ENCODE measurements around the gene FGF21.

The FGF21 gene

DNA sequence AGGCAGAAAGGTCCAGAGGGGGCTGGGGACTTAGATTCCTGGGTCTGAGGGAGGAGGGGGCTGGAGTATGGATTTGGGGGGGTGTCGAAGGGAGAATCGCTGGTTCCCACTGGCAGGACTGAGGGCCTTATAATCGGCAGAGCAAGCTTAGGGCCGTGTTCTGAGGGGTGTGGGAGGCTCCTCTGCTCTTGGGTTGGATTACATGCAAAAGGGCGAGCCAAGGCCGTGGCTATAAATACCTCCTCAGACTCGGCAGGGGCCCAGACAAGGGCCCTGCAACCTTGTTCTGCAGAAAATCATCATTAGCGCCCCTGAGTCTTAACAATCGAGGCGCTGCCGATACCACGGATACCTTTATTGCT is 35.1 kb upstream of the FGF21 start:
- DNase-seq (ENCODE audit: low read depth): no peak
- peak overlapping the region; percentile 74 for H3K4me3 ChIP-seq (ENCODE audit: low read length)
- TF ChIP-seq, protein P1, sequence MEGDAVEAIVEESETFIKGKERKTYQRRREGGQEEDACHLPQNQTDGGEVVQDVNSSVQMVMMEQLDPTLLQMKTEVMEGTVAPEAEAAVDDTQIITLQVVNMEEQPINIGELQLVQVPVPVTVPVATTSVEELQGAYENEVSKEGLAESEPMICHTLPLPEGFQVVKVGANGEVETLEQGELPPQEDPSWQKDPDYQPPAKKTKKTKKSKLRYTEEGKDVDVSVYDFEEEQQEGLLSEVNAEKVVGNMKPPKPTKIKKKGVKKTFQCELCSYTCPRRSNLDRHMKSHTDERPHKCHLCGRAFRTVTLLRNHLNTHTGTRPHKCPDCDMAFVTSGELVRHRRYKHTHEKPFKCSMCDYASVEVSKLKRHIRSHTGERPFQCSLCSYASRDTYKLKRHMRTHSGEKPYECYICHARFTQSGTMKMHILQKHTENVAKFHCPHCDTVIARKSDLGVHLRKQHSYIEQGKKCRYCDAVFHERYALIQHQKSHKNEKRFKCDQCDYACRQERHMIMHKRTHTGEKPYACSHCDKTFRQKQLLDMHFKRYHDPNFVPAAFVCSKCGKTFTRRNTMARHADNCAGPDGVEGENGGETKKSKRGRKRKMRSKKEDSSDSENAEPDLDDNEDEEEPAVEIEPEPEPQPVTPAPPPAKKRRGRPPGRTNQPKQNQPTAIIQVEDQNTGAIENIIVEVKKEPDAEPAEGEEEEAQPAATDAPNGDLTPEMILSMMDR (IDR thresholded peaks at IDR 0.05; ENCODE audit: insufficient read depth, low read depth, low read length, missing control alignments): no peak

GRCh38 chr19:48720613-48721296 is 34.6 kb upstream of the FGF21 start:
- TF ChIP-seq, protein P1 (IDR thresholded peaks at IDR 0.05; ENCODE audit: insufficient read depth, low read depth, low read length, missing control alignments): no peak
- DNase-seq (ENCODE audit: low read depth): peak; percentile 100
- peak overlapping the region; percentile 74 for H3K4me3 ChIP-seq (ENCODE audit: low read length)

DNA sequence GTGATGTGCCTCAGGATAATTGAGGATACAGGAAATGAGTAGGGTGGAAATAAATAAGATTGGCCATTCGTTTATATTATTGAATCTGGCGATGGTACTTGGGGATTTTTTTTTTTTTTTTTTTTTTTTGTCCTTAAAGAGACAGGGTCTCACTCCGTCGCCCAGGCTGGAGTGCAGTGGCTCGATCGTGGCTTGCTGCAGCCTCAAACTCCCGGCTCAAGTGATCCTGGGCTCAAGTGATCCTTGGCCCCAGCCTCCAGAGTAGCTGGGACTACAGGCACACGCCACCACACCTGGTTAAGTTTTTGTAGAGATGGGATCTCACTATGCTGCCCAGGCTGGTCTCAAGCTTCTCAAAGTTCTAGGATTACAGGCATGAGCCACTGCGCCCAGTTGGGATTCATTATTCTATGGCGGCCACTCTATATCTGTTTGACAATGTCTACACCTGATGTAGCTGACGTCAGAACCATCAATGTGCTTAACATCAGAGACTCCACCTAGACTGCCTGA is 33.1 kb upstream of the FGF21 start:
- DNase-seq (ENCODE audit: low read depth): no peak
- no peak overlapping the region for H3K4me3 ChIP-seq (ENCODE audit: low read length)
- TF ChIP-seq, protein P1 (IDR thresholded peaks at IDR 0.05; ENCODE audit: insufficient read depth, low read depth, low read length, missing control alignments): no peak

DNA sequence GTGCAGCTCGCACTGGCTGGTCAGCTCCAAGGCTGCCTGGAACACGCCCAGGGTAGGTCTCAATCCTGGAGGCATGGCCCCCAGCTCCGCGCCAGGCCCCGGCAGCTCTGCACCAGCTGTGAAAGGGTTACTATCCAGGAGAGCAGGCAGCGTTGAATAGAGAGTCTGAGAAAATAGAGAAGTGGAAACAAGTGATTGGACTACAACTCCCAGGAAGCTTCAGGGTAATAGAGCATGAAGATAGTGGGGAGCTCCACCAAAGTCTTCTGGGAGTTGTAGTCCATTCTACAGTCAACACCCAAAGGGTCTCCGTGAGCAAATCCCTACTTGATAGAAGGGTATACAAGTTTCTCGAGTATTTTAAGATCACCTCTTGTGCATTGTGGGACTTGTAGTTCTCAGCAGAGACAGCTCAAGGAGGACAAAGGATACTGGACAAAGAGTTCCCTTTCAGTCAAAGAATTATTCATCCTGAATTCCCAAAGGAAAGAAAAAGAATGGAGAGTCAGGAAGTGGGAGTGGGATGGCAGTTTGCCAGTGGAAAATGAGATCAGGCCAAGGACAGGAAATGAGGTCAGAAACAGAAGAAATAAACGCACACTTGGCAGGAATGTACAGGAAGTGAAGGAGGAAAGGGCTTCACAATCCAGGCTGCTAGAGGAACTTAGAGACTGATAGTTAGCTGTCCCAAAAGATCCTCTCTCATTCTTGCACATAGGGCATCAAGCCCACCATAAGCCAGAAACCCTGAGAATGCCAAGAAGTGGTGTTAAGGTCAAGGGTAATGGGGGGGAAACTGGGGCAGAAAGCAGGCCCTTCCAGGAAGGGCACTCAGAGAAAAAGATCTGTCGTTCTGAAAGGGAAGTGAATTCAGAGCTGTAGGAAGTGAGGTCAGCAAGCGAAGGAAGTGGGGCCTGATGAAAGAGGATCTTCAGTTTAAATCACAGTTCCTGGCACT is 30.2 kb upstream of the FGF21 start:
- TF ChIP-seq, protein P1 (IDR thresholded peaks at IDR 0.05; ENCODE audit: insufficient read depth, low read depth, low read length, missing control alignments): no peak
- H3K4me3 ChIP-seq (ENCODE audit: low read length): no peak overlapping the region
- peak; percentile 86 for DNase-seq (ENCODE audit: low read depth)

GRCh38 chr19:48726556-48726955 is 28.8 kb upstream of the FGF21 start:
- TF ChIP-seq, protein P1 (IDR thresholded peaks at IDR 0.05; ENCODE audit: insufficient read depth, low read depth, low read length, missing control alignments): no peak
- H3K4me3 ChIP-seq (ENCODE audit: low read length): no peak overlapping the region
- DNase-seq (ENCODE audit: low read depth): no peak

DNA sequence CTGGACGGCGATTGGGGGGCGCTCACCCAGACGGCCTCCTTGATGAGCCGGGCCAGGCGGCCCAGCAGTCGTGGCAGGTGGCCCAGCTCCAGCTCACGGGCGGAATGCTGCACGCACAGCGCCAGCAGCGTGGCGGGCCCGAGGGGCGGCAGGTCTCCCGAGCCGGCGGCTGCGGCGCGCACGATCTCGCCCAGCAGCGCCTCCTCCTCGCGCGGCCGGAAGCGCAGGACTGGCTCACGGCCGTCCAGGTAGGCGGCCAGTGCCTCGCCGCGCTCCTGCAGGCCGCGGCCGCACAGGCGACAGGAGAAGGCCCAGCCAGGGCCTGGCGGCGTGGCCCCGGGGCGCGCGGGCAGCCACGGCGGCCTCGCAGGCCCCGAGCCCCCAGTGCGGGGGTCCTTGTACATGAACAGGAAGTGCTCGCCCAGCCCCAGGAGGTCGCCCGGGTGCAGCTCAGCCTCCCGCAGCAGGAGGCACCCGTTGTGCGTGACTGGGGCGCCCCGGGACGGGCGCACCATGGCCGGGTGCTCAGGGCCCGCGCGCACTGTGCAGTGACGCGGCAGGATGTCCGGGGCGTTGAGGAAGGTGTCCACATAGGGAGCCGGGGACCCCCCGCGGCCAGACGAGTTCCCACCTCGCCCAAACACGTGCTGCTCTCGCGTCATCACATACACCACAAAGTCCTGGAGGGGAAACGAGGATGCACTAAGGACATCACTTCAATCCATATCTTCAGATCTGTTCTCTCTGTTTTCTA is 26.2 kb upstream of the FGF21 start:
- TF ChIP-seq, protein P1 (IDR thresholded peaks at IDR 0.05; ENCODE audit: insufficient read depth, low read depth, low read length, missing control alignments): no peak
- no peak for DNase-seq (ENCODE audit: low read depth)
- H3K4me3 ChIP-seq (ENCODE audit: low read length): peak overlapping the region; percentile 30

Measured in epithelial cell of esophagus (primary cell).